Measurements from ENCODE around the gene MAPT.

Gene MAPT

DNA sequence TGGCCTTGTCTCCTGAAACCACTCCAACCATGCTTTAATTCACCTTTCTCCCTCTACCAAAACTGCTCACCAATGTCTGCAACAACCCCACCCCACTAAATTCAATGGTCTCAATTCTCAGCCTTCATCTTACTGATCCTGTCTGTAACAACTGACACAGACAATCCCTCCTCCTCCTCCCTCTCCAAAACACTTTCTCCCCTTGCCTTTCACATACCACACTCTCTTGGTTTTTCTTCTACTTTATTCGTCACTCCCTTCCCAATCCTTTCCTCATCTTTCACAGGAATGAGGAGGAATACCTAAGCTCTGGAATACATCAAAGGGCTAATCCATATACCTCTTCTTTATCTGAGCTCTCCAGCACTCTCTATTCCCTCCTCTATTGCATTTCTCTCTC is 170.1 kb downstream of the MAPT start:
- DNase-seq = no peak

DNA sequence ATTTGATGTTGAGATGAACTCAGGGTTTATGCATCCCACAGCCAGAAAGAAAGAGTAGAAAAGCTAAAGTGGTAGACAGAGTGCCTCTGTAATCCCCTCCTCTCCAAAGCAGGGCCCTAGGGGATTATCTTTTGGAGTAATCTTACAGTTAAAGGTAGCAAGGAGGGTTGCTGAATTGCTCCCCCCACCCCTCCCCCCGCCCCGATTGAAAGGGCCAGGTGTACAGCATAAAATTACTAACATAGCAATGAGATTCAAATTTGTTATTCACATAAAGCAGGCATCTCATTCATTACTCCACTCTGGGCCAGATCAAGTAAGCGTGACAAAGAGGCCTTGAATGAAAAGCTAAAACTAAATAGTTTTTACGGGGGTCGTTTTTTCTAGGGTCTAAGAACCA is 177.4 kb downstream of the MAPT start:
- no peak for DNase-seq

DNA sequence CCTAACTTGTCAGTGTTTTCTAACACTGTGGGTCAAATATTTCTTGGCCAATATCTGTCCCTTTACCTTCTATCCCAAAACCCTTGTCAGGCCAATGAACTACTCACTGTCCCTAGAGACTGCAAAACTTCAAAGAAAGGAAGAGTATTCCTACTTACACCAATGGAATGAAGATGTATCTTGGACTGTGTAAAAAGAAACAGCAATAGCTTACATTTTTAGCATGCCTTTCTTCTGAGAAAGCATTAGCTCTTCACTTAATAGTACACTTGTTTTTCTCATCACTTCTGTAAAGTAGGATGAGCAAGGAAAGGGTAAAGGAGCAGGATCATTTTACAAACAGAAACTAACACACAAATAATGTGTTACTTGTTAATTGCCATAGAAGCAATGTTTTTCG is 178.6 kb downstream of the MAPT start:
- no peak for DNase-seq

DNA sequence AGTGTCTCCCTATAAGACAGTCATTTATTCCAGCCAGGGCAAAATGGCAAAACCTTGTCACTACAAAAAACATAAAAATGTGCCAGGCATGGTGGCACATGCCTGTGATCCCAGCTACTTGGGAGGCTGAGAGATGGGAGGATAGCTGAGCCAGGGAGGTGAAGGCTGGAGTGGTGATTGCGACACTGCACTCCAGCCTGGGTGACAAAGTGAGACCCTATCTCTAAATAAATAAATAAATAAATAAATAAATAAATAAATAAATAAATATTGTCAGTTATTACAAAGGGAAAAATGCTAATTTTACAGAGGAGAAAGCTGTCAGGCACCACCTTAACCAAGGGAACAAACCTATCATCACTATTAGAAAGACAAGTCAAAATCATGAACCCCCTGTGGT is 180.2 kb downstream of the MAPT start:
- no peak for DNase-seq
